ENCODE measurements around the gene TRIM26. TPM values are rescaled to one million over a fixed set of nuclear protein-coding genes. Genes with fewer than 3 reads are reported as not detected.
"Not testable (repeated sequence)": the region's sequence is repeated elsewhere in the genome, so short reads cannot be mapped to it uniquely, and the experiment has no call there.

Gene TRIM26
- total and polyA plus RNA-seq, 2 of the 13 experiments (the other 11 are each of a cell fraction or from before 2014, with no cell fraction given) = 27.1 to 38.7 TPM

GRCh38 chr6:30165238-30165637, 48.0 kb downstream of the TRIM26 start:
- POLR2A ChIA-PET = interaction anchor here (1.1 to 3.3 kb wide), 4 partner anchors 13 to 104 kb away, joined by 4 to 23 read pairs (median 7); partner anchors contain the start of genes POLR1H and TRIM40
- FAIRE-seq; intact Hi-C loops (cut with micrococcal nuclease; ENCODE audit: unreplicated experiment): not testable (repeated sequence)

GRCh38 chr6:30164714-30165113, 48.5 kb downstream of the TRIM26 start:
- Histone ChIP-seq H3K4me1 (ENCODE audit: insufficient read depth, low read length) (peaks cover 58% of the 10 kb centered on the region), H3K9ac (ENCODE audit: insufficient read depth, low read depth, low read length) (peak overlapping the region; percentile 81), H3K27ac (ENCODE audit: extremely low read length, insufficient read depth, low read length) (peak overlapping the region; percentile 87), H2AFZ (ENCODE audit: low read length) (no peak overlapping the region), H3K4me3 (replicated peaks in 1 of 3; ENCODE audit: insufficient read depth in 1 of 3, low read depth in 2 of 3, low read length in 3 of 3) (peak overlapping the region; percentile 90 to 95 (median 92)), H3K4me2 (ENCODE audit: low read depth, low read length) (peak overlapping the region; percentile 86), H3K36me3 (replicated peaks in 1 of 2; ENCODE audit: control insufficient read depth in 1 of 2, insufficient read depth in 2 of 2, low read length in 2 of 2) (peaks cover 15 to 31% of the 10 kb centered on the region in 2 experiments), H3K27me3 (ENCODE audit: control insufficient read depth in 1 of 2, insufficient read depth in 2 of 2, low read length in 2 of 2) (peaks cover 0 to 3% of the 10 kb centered on the region in 2 experiments; a peak in 1 of 5 replicates), H3K79me2 (ENCODE audit: insufficient read depth, low read length) (peaks cover 38% of the 10 kb centered on the region), H4K20me1 (ENCODE audit: insufficient read depth, low read length) (no peaks in the 10 kb centered on the region; the same call in 1 of the 2 replicates), H3K9me3 (ENCODE audit: low read length) (no peaks in the 10 kb centered on the region)
- FAIRE-seq (no peak), ATAC-seq (no peak), DNase-seq (ENCODE audit: low spot score) (no peak)
- WGBS (ENCODE audit: low lambda C conversion rate) = 13% methylated on average over 4 of the region's 4 CpGs
- intact Hi-C loops (cut with micrococcal nuclease; ENCODE audit: unreplicated experiment) = no loop called here
- CTCF ChIA-PET (ENCODE audit: low intra/inter-chr PET ratio, low total read pairs) = interaction anchor here (0.9 kb wide), 1 partner anchor 34 kb away, joined by 3 read pairs; no protein-coding TSS in a partner anchor
- no TSS peak for BruUV-seq (replicated peaks)
- in situ Hi-C loops (cut with HindIII; ENCODE audit: extremely low pct_ligation_motif_present, low pct_unique_long_range_greater_than_20kb) = no loop called here
- POLR2A ChIA-PET = interaction anchor here (1.1 to 3.3 kb wide), 9 partner anchors 10 to 103 kb away, joined by 3 to 26 read pairs (median 5); partner anchors contain the start of genes POLR1H, TRIM31 and TRIM40
- no peak for TF ChIP-seq ARID2 (CRISPR knock-in tag; IDR thresholded peaks at IDR 0.05; ENCODE audit: borderline replicate concordance)
- TF ChIP-seq, protein P1, sequence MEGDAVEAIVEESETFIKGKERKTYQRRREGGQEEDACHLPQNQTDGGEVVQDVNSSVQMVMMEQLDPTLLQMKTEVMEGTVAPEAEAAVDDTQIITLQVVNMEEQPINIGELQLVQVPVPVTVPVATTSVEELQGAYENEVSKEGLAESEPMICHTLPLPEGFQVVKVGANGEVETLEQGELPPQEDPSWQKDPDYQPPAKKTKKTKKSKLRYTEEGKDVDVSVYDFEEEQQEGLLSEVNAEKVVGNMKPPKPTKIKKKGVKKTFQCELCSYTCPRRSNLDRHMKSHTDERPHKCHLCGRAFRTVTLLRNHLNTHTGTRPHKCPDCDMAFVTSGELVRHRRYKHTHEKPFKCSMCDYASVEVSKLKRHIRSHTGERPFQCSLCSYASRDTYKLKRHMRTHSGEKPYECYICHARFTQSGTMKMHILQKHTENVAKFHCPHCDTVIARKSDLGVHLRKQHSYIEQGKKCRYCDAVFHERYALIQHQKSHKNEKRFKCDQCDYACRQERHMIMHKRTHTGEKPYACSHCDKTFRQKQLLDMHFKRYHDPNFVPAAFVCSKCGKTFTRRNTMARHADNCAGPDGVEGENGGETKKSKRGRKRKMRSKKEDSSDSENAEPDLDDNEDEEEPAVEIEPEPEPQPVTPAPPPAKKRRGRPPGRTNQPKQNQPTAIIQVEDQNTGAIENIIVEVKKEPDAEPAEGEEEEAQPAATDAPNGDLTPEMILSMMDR (CRISPR knock-in tag; IDR thresholded peaks at IDR 0.05) = no peak
- TF ChIP-seq ZNF775 (CRISPR knock-in tag; IDR thresholded peaks at IDR 0.05; ENCODE audit: borderline replicate concordance) = no peak
- no peak for TF ChIP-seq ATF7 (IDR thresholded peaks at IDR 0.05)
- no peak for TF ChIP-seq ATF7 (CRISPR knock-in tag; IDR thresholded peaks at IDR 0.05)
- TF ChIP-seq ZNF768 (CRISPR knock-in tag; IDR thresholded peaks at IDR 0.05) = no peak
- TF ChIP-seq ZZZ3 (CRISPR knock-in tag; IDR thresholded peaks at IDR 0.05; ENCODE audit: borderline replicate concordance) = no peak
- TF ChIP-seq RAD51 (IDR thresholded peaks at IDR 0.05; ENCODE audit: borderline replicate concordance) = no peak
- no peak for TF ChIP-seq AKNA (CRISPR knock-in tag; IDR thresholded peaks at IDR 0.05; ENCODE audit: borderline replicate concordance)
- no peak for TF ChIP-seq GTF3A (CRISPR knock-in tag; conservative IDR thresholded peaks at IDR 0.05)
- TF ChIP-seq ZNF317 (CRISPR knock-in tag; IDR thresholded peaks at IDR 0.05) = no peak

More at GRCh38 chr6:30165238-30165637, 48.0 kb downstream of the TRIM26 start:
- H2AFZ ChIP-seq (ENCODE audit: low read length); ATAC-seq; H3K9me3 ChIP-seq (ENCODE audit: low read length); H3K9ac ChIP-seq (ENCODE audit: insufficient read depth, low read depth, low read length); H3K27me3 ChIP-seq (ENCODE audit: control insufficient read depth in 1 of 2, insufficient read depth in 2 of 2, low read length in 2 of 2); BruUV-seq (replicated peaks); DNase-seq (ENCODE audit: low spot score); H3K27ac ChIP-seq (ENCODE audit: extremely low read length, insufficient read depth, low read length); in situ Hi-C loops (cut with HindIII; ENCODE audit: extremely low pct_ligation_motif_present, low pct_unique_long_range_greater_than_20kb); H4K20me1 ChIP-seq (ENCODE audit: insufficient read depth, low read length): not testable (repeated sequence)
- Histone ChIP-seq H3K4me1 (ENCODE audit: insufficient read depth, low read length) (peaks cover 57% of the 10 kb centered on the region), H3K4me2 (ENCODE audit: low read depth, low read length) (peak overlapping the region; percentile 86), H3K36me3 (replicated peaks in 1 of 2; ENCODE audit: control insufficient read depth in 1 of 2, insufficient read depth in 2 of 2, low read length in 2 of 2) (peaks cover 15 to 35% of the 10 kb centered on the region in 2 experiments), H3K79me2 (ENCODE audit: insufficient read depth, low read length) (peaks cover 38% of the 10 kb centered on the region), H3K4me3 (replicated peaks in 1 of 3; ENCODE audit: insufficient read depth in 1 of 3, low read depth in 2 of 3, low read length in 3 of 3) (peak overlapping the region in 1 of 3 experiments; percentile 90; a peak in 3 of 6 replicates)
- 70% methylated on average over 1 of the region's 1 CpG for WGBS (ENCODE audit: low lambda C conversion rate)
- CTCF ChIA-PET (ENCODE audit: low intra/inter-chr PET ratio, low total read pairs) = interaction anchor here (0.9 kb wide), 1 partner anchor 34 kb away, joined by 3 read pairs; no protein-coding TSS in a partner anchor
- 0 out of 2 replicates have a peak, but pooled peaks have one; percentile 9 for TF ChIP-seq ZNF790 (CRISPR knock-in tag; IDR thresholded peaks at IDR 0.05; ENCODE audit: borderline replicate concordance)
